Activated naive CD4-positive, alpha-beta T cell treated with anti-CD3 and anti-CD28 coated beads, Interleukin-2, amount 50 U/mL, for 16 hours (primary cell): Measurements from ENCODE around the gene ELF5.

Experiments
- DNase-seq: peaks from one replicate; pipeline ENCODE4 v3.0.0-alpha.2; 2020

Gene ELF5

DNA sequence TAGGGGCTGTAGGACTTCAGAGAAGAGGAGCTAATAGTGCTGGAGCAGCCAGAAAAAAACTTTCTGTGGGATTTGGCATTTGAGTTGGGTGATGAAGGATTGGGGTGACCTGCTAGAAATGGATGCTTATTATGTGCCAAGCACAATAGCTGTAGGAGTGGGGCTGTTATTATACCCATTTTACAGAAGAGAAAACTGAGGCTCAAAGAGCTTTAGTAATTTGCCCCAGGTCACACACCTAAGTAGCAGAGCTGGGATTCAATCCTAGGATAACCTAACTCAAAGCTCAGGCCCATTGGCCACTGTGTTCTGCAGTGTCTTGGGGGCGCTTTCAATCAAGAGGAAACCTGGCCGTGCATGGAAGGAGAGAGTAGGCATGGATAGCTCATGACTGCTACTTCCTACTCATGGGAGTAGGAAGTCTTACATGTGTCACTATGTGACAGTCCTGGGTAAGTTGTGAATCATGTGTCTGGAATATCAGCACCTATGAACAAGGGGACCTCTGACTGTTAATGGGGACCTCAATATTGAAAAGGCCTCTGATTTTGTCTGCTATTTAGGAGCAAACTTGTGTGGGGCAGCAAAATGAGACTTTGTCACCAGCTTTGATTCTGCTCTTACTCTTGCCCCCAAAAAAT is 6.1 kb upstream of the ELF5 start:
- no peak for DNase-seq

DNA sequence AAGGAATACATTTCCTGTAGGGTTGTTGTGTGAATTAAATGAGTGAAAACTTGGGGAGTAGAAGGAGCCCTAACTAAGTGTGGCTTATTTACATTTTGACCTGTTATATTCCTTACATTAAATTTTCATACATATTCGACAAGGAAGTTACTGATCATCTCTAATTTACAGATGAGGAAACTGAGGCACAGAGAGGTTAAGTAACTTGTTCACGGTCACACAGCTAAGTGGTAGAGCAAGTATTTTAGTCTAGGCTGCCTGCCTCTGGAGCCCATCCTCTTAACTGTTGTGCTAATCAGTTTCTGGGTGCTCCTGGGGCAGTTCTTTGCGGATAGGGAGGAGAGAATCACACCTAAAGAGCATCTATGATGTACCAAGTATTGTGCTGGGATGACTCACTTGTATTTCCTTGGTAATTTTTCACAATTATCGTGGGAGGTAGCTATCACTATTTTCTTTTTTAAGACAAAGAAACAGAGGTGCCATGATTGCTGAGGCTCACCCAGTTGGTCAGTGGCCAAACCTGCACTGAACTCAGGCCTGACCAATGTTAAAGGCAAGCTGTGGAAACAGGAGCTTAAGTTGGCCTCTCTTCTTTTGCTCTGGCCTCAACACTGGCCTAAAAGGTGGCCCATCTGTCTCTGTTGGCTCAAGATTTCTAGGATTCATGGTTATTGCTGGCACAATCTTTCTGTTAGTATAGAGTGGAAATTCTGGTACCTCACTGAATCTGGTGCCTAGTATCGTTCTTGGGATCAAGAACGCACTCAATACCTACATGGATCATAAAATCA is 2.9 kb upstream of the ELF5 start:
- no peak for DNase-seq

GRCh38 chr11:34514597-34514996 is 1.0 kb upstream of the ELF5 start:
- DNase-seq = no peak

GRCh38 chr11:34512840-34513681 is 533 bp downstream of the ELF5 start:
- DNase-seq = peak; percentile 58

DNA sequence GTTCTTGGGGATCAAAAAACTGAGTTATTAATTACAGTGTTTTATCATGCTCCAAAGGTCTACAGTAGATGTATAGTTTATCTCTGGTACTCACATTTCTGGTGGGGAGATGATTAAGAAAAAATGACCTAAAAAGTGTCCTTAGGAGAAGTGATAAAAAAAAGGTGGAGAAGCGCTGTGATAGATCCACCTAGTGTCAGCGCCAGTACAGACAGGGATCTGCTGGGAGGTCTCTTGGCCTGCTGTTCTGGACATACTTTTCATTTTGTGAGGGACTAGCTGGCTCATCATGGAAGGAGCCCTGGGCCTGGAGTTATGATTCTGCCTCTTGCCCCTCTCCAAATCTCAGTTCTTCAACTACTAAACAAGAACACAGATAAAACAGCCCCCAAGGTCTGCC is 2.9 kb downstream of the ELF5 start:
- no peak for DNase-seq

GRCh38 chr11:34510218-34510617 is 3.4 kb downstream of the ELF5 start:
- DNase-seq = no peak

DNA sequence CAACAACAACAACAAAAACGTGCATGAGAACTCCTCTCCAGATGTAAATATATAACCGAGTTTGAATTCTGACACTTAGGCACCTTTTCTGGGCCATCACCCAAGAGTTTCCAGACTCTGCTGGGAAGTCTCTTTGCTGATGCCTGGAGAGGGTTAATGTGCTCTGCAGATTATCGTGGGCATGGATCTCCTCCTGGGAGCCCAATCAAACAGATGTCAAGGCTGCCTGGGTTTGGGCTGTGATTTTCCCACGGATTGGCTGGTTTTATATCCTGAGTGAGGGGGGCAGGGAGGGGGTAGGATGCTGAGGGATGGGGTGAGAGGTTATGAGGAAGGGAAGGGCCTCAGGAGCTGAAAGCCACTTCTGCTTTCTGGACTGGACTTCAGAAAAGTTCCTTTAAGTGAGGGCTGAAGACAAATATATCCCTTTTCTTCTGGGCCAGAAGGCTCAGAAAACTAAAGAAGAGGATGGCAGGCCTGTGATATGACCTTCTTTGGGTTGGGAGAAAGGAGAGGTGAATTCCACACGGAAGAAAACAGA is 4.2 kb downstream of the ELF5 start:
- no peak for DNase-seq

DNA sequence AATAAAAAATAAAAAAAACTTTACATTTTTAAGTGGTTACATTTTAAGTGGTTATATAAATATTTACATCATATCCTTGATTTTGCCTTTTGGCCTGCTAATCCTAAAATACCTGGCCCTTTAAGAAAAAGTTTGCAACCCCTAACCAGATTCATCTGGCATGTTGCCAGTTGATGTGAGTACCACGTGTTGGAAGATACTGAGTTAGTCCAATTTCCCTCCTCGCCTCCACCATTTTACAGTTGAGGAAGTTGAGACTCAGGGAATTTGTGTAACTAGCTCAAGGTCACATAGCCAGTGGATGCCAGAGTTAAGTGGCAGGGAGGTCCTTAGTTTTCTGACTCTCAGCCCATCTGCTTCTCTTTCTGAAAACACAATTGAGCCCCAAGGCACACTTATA is 5.1 kb downstream of the ELF5 start:
- no peak for DNase-seq

GRCh38 chr11:34507610-34508009 is 6.0 kb downstream of the ELF5 start:
- DNase-seq = no peak

DNA sequence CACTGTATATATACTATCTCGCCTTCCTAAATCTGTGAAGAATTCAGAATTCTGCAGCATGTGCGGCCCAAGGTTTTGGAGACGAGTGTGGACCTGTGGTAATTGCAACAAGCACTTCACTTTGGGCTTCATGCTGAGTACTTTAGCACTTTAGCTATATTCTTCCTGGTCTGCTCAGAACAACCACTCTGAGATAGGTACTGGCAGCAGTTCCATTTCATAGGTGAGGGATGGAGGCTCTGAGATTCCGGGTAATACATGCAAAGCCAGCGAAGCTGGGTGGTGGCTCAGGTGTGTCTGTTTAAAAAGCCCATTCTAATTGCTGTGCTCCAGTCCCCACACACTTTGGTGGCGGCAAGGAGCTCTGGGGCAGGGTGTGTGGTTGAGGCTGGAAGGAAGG is 6.4 kb downstream of the ELF5 start:
- DNase-seq = no peak

DNA sequence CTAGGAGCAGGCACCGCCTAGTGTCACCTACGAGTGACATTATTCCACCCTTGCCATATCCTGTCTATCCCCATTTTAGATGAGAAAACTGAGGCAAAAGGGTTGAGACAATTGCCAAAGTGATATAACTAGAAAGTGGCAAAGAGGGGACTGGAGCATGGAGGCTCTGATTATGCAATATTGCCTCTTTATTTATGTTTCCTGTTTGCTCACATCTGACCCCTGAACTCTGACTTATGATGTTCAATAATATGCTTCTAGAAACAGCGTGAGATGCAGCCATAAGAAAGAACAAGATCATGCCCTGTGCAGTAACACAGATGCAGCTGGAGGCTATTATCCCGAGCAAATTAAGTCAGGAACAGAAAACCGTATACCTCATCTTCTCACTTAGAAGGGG is 7.7 kb downstream of the ELF5 start:
- no peak for DNase-seq

DNA sequence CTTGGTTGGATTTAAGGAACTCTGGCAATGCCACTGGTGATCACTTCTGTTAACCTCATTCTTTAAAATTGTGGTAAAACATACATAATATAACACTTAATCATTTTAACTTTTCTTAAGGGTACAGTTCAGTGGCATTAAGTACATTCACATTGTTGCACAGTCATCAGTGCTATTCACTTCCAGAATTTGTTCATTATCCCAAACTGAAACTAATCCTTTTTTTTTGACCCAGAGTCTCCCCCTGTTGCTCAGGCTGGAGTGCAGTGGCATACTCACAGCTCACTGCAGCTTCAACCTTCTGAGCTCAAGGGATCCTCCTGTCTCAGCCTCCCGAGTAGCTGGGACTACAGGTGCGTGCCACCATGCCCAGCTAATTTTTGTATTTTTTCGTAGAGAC is 10.6 kb downstream of the ELF5 start:
- no peak for DNase-seq

- no peak for DNase-seq
These were observed 11.6 kb downstream of the ELF5 start for GRCh38 chr11:34501949-34502348.

GRCh38 chr11:34501500-34501899 is 12.1 kb downstream of the ELF5 start:
- no peak for DNase-seq

GRCh38 chr11:34499719-34500500 is 13.7 kb downstream of the ELF5 start:
- no peak for DNase-seq

- no peak for DNase-seq
These were observed 17.7 kb downstream of the ELF5 start for GRCh38 chr11:34495724-34496377.

DNA sequence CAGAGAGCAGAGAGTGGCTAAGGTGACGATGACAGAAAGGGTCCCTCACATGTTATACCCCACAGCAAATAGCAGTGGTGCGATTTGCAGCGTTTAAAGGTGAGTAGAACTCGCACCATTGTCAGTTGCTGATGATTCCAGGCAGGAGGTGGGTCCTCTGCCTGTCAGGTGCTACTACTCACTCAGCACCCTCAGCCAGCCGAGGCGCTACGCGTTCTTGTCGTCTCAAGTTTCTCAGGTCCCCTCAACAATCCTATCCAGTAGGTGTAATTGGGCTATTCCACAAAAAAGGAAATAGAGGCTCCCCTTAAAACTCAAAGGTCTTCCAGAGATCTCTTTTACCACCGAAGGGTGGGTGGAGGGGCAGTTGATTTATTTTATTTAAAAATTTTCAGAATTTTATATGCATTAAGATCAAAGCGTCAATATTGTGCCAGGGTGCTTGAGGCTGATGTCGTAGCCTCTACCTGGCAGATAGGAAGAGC is 18.3 kb downstream of the ELF5 start:
- no peak for DNase-seq

GRCh38 chr11:34493926-34494595 is 19.5 kb downstream of the ELF5 start:
- no peak for DNase-seq

DNA sequence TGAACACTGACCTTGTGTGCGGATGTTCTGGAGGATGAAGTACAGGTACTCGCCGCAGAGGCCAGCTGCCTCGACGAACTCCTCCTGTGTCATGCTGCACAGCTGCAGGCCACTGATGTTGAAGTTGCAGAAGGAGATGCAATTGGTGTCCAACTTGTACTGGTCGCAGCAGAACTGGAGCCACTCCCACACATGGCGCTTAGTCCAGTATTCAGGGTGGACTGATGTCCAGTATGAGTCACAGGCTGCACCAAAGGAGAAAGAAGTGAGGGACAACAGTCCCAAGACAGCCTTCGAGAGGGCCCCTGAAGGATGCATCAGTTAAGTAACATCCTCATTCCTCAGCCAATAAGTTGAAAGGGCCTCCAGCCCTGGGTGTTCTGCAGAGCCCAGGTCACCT is 20.1 kb downstream of the ELF5 start:
- no peak for DNase-seq

DNA sequence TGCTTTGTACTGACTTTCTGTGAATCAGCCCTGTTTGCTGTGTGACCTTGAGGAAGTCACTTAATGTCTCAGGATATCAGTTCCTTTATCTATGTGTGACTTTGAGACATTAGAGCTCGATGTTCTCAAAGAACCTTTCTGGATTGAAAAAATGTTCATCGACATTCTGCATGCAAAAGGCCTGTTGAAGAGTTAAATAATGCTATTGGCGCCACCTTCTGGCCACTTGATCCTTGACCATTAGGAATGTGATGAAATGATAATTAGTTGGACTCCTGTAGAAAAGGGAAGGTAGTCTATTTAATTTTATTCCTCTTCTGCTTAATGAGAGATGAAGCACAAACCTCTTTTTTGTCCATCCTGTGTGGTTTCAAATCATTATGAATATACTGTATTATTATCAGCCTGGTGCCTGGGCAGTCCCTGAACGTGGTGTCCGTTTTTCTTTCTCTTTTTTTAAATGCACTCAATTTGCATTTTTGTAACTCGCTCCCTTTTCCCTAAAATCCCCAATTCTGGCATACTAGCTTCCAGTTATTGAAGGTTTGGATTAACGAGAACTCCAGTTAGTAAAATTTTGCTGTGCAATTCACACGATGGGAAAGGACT is 20.7 kb downstream of the ELF5 start:
- peak; percentile 32 for DNase-seq

- DNase-seq = no peak
These were observed 23.3 kb downstream of the ELF5 start for GRCh38 chr11:34490304-34490703.
